ENCODE results near the gene KSR2. TPM values are rescaled to one million over a fixed set of nuclear protein-coding genes. Genes with fewer than 3 reads are reported as not detected.

The KSR2 gene
- total and polyA plus RNA-seq, 4 donors: 0.09 to 1.8 (median 0.37) TPM

DNA sequence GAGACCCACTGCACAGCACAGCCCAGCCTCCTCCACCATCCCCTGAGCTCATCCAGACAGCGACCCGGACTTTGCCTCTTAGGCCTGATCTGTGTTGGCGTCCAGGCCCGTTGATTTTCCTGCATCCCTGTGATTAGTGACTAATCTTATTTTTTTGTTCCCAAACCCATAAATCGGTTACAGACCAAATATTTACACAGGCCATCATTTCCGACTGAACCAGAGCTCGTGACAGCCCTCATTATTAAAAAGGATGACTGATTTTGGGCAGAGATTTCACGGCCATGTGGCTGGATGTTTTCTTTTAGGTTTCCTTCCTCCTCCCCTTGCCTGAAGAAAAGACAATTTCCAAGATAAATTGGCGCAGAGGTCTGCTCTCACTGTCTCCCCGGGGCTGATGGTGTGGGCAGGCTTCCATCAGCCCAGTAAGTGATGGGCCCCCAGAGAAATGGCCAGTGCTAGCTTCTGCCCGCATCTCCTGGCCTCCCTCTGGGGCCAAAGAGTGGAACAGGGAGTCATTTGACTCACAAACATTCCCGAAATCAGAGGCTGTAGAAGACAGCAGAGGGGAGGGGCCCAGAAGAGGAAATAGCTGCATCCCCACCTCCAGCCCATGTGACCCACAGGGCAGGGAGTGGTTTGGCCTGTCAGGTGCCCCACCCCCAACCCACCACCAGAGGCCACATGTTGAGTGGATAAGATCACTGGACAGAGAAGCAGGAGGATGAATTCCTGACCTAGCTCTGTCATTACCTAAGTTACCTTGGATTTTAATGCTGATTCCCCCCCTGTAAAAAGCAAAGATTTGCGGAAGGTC is 283.5 kb downstream of the KSR2 start:
- Histone ChIP-seq H3K27ac (ENCODE audit: low read depth in 1 of 2, low read length in 1 of 2) (no peak overlapping the region), H3K36me3 (ENCODE audit: control insufficient read depth in 4 of 4, insufficient read depth in 4 of 4, low read length in 4 of 4) (no peaks in the 10 kb centered on the region), H3K4me1 (ENCODE audit: control insufficient read depth in 5 of 5, insufficient read depth in 5 of 5, low read length in 5 of 5) (no peaks in the 10 kb centered on the region), H3K4me3 (no peak overlapping the region), H3K27me3 (ENCODE audit: control insufficient read depth in 3 of 3, insufficient read depth in 3 of 3, low read length in 2 of 3) (no peaks in the 10 kb centered on the region), H3K9me3 (ENCODE audit: control insufficient read depth in 4 of 4, insufficient read depth in 3 of 4, low read length in 3 of 4) (no peaks in the 10 kb centered on the region), H3K9ac (ENCODE audit: insufficient read depth in 1 of 2, low read length in 2 of 2) (no peak overlapping the region)
- ATAC-seq (ENCODE audit: insufficient read depth, low FRiP score) (no peak), DNase-seq (peak in 2 of 3 donors; percentile 1 to 23)
- no peak for TF ChIP-seq CTCF (IDR thresholded peaks at IDR 0.05; ENCODE audit: control extremely low read depth, extremely low read depth)
- 30 to 32% methylated on average over 13 of the region's 13 CpGs for WGBS, 2 donors

DNA sequence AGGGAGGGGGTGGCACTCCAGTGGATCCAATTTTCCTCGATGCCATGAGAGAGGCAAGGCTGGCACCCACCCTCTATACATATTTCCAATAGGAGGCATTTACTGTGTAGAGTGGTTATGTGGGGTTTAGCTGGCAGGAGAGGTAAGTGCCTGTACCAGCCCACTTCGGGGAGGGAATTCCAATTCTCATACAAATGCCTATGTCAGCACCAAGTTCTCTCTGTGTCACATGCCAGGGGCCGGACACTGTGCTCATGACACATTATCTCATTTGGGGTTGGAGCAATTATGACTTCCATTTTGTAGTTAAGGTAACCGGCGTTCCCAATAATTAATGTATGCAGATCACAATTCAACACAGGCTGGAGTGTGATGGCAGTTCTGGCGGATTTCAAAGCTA is 284.3 kb downstream of the KSR2 start:
- Histone ChIP-seq H3K9me3 (ENCODE audit: control insufficient read depth in 4 of 4, insufficient read depth in 3 of 4, low read length in 3 of 4) (no peaks in the 10 kb centered on the region), H3K27ac (ENCODE audit: low read depth in 1 of 2, low read length in 1 of 2) (no peak overlapping the region), H3K4me3 (no peak overlapping the region), H3K27me3 (ENCODE audit: control insufficient read depth in 3 of 3, insufficient read depth in 3 of 3, low read length in 2 of 3) (no peaks in the 10 kb centered on the region), H3K4me1 (ENCODE audit: control insufficient read depth in 5 of 5, insufficient read depth in 5 of 5, low read length in 5 of 5) (no peaks in the 10 kb centered on the region), H3K9ac (ENCODE audit: insufficient read depth in 1 of 2, low read length in 2 of 2) (no peak overlapping the region), H3K36me3 (ENCODE audit: control insufficient read depth in 4 of 4, insufficient read depth in 4 of 4, low read length in 4 of 4) (no peaks in the 10 kb centered on the region)
- DNase-seq: no peak
- TF ChIP-seq CTCF (IDR thresholded peaks at IDR 0.05; ENCODE audit: control extremely low read depth, extremely low read depth): no peak
- 84 to 95% methylated on average over 6 of the region's 6 CpGs for WGBS, 2 donors
- ATAC-seq (ENCODE audit: insufficient read depth, low FRiP score): no peak

- Histone ChIP-seq H3K36me3 (ENCODE audit: control insufficient read depth in 4 of 4, insufficient read depth in 4 of 4, low read length in 4 of 4) (no peaks in the 10 kb centered on the region), H3K4me1 (ENCODE audit: control insufficient read depth in 5 of 5, insufficient read depth in 5 of 5, low read length in 5 of 5) (no peaks in the 10 kb centered on the region), H3K9ac (ENCODE audit: insufficient read depth in 1 of 2, low read length in 2 of 2) (no peak overlapping the region), H3K27ac (ENCODE audit: low read depth in 1 of 2, low read length in 1 of 2) (no peak overlapping the region), H3K4me3 (no peak overlapping the region), H3K27me3 (ENCODE audit: control insufficient read depth in 3 of 3, insufficient read depth in 3 of 3, low read length in 2 of 3) (peaks cover 0 to 2% (median 0%) of the 10 kb centered on the region in 3 donors), H3K9me3 (ENCODE audit: control insufficient read depth in 4 of 4, insufficient read depth in 3 of 4, low read length in 3 of 4) (peaks cover 0 to 3% (median 0%) of the 10 kb centered on the region in 4 donors)
- DNase-seq (no peak), ATAC-seq (ENCODE audit: insufficient read depth, low FRiP score) (no peak)
- TF ChIP-seq CTCF (IDR thresholded peaks at IDR 0.05; ENCODE audit: control extremely low read depth, extremely low read depth): no peak
- 63 to 79% methylated on average over 3 of the region's 3 CpGs for WGBS, 2 donors
These were observed 288.5 kb downstream of the KSR2 start for GRCh38 chr12:117680312-117680711.
